Measurements from ENCODE around the gene RFK.
"Not testable (repeated sequence)": the region's sequence is repeated elsewhere in the genome, so short reads cannot be mapped to it uniquely, and the experiment has no call there.

The RFK gene

GRCh38 chr9:76369583-76369982 lies 24.6 kb downstream of the RFK start:
- no peak for FAIRE-seq

DNA sequence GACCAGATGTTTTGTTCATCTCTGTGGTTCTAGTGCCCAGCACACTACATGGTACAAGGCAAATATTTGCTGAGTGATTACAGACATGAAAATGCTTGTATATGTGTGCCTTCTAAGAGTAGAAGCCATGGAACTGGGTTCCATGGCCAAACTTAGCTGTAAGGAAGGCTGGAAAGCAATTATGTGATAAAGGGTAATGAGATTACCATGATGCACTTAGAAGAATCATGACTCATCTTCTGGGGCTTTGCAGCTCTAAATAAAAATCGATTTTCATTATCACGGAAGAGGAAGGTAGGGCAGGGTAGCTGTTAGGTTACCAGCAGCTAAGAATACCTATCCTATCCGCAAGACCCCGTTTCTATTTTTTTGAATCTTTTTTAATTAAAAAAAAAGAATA lies 28.0 kb downstream of the RFK start:
- no peak for FAIRE-seq

DNA sequence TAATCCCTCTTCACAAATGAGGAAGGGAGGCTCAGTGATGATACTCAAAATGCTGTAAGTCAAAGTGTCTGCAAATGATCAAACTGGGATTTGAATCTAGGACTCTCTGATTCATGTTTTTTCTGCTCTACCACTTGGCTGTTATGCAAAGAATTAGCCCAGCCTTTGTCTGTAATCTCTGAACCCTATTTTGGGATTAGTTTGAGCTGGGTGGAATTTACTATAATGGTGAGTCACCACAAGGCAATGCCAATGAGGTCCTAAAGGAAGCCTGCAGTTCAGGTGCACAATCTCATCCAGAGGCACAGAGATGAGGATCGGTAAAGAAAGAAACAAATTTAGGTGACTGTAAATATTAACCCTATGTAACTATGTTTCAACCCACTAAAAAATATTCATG lies 29.2 kb downstream of the RFK start:
- FAIRE-seq: no peak

DNA sequence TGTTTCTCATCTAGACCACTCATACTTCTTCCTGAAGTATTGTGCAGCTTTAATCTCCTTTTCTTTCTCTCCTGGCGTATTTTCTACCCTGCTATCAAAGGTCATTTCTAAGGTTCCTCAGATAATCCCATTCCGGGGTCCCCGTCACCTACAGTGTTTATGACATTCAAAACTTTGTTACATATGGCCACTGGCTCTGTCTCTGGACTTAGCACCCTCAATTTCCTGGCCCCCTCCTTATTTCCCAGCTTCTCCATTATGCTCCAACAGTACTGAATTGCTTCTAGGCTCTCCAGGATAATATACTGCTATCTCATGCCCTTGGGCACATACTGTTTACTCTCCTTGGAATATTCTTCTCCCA lies 31.2 kb downstream of the RFK start:
- FAIRE-seq: no peak

DNA sequence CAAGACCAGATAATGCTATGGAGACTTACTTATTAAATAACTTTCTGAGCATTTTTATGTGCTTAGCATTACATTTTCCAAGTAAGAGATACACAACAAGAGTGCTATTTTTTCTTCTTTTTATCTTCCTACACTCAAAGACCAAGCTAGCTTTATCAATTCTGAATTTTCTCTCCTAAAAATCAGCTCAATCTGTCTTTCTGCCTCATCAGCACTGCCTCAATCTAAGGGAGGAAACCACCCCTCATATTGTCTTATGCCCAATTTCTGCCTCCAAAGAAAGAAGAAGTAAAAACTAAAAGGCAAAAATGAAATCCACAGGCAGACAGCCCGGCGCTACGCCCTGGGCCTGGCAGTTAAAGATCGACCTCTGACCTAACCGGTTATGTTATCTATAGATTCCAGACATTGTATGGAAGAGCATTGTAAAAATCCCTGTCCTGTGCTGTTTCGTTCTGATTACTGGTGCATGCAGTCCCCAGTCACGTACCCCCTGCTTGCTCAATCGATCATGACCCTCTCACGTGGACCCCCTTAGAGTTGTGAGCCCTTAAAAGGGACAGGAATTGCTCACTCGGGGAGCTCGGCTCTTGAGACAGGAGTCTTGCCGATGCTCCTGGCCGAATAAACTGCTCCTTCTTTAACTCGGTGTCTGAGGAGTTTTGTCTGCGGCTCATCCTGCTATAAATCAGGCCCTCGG lies 31.7 kb downstream of the RFK start:
- not testable (repeated sequence) for FAIRE-seq

GRCh38 chr9:76359766-76360165 lies 34.5 kb downstream of the RFK start:
- no peak for FAIRE-seq

GRCh38 chr9:76359365-76359764 lies 34.9 kb downstream of the RFK start:
- no peak for FAIRE-seq

DNA sequence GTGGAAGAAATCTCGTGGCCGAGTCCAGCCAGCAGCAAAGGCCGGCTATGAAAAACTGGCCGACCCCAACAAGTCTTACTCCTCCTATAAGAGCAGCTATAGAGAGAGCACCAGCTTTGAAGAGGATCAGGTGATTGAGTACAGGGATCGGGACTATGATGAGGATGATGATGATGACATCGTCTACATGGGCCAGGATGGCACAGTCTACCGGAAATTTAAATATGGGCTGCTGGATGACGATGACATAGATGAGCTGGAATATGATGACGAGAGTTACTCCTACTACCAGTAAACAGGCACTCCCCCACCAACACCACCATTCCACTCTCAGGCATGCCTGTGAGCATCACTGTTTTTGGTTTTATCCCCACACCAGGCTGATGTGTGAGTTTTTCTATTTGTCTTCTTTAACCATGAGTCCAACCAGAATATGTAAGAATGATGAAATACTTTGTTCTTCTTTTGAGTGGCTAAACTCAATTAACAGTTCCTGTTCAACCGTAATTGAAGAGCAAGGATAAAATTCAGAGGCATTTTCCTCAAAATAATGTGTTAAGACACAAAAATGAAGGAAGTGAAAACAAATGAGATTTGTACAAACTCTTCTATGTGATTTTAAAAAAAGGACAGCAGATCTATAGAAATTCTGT lies 35.5 kb downstream of the RFK start:
- no peak for FAIRE-seq

DNA sequence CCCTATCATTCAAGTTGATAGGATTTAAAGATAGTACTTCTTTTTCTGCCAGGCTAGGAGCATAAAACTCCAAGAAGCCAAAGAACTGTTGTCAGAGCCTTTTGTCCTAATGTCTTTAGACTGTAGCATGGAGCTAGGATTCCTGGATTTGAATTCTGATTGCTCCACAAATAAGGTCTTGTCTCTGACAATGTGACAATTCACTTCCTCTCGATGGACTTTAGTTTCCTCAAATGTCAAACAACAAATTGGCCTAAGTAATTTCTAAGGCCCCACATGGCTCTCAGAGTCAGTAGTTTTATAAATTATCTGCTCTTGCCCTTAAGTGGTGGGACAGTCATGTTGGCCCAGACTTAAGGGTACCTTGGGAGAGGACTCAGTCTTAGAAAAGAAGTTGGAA lies 36.7 kb downstream of the RFK start:
- no peak for FAIRE-seq

DNA sequence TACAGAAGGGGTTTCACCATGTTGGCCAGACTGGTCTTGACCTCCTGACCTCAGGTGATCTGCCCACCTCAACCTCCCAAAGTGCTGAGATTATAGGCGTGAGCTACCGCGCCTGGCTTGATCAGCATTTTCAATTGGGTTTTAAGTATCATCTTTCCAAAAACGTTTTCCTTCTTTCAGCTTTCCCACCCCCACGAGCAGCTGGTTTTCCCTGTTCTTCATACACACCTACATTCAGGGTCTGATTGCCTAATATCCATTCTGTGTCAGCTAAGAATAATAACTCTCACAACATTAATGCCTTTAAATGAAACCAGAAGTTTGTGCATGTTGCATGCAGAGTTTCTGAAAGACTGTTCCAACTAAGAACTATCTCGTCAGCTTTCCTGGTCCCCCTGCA lies 38.3 kb downstream of the RFK start:
- no peak for FAIRE-seq

GRCh38 chr9:76354221-76354620 lies 40.0 kb downstream of the RFK start:
- FAIRE-seq: no peak

DNA sequence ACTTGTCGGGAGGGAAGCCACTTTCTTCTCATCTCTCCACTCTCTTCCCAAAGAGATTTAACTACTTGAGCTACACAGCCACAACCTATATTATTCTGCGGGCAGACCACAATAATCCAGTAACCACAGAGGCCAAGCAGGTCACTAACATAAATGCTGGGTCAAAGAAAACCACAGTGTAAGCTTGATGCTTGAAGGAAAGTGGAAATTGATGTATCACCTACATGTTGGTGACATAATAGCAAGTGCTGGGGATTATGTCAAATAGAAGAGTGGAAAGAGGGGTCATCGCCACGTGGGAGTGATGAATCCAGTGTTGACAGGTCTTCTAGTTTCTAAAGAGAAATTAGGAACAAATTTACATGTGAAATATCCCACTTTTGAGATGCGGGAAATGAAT lies 40.9 kb downstream of the RFK start:
- FAIRE-seq: no peak

DNA sequence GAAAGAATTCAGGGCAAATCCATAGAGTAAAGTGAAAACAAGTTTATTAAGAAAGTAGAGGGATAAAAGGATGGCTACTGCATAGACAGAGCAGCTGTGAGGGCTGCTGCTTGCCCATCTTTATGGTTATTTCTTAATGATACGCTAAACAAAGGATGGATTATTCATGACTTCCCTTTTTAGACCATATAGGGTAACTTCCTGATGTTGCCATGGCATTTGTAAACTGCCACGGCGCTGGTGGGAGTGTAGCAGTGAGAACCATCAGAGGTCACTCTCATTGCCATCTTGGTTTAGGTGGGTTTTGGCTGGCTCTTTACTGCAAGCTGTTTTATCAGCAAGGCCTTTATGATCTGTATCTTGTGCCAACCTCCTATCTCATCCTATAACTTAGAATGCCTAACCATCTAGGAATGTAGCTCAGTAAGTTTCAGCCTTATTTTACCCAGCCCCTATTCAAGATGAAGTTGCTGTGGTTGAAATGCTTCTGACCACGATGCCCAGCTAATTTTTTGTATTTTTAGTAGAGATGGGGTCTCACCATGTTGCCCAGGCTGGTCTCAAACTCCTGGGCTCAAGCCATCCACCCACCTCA lies 42.1 kb downstream of the RFK start:
- FAIRE-seq: no peak

GRCh38 chr9:76351006-76351405 lies 43.2 kb downstream of the RFK start:
- FAIRE-seq: no peak

GRCh38 chr9:76349865-76350264 lies 44.4 kb downstream of the RFK start:
- FAIRE-seq: no peak

GRCh38 chr9:76342858-76343257 lies 51.4 kb downstream of the RFK start:
- no peak for FAIRE-seq

DNA sequence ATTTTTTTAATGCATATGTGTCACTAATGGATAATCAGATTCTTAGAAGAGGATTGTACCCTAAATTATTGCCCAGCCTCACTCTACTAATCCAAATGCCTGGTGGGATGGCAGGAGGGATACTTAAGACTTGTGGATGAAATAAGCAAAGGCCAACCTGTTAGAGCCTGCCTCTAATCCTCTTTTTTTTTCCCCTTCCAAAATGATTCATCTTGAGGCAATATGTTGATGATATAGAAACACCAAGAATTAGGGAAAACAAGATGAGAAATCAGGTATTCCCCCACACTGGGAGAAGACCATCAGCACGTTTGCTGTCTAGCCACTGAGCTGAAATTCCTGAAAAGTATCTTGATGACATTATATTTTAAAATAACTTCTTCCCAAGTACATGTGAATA lies 52.0 kb downstream of the RFK start:
- no peak for FAIRE-seq

DNA sequence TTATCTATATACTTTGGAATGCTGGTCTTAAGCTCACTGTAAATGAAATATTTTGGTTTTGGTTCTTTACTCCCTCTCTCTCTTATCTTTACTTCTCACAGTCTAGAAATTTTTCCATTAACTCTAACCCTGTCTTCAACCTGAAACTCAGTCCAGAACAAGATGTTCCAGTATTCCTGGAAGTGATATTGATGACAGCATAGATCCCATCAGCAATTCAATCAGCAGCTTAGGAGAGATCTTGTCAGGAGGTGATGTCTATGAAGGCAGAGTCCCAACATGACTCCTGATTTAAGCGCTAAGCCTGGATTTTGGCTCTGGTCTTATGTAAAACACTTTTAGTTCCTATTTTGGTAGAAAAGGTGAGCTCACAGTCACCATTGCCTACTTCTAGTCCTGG lies 52.6 kb downstream of the RFK start:
- no peak for FAIRE-seq

- no peak for FAIRE-seq
Observed at GRCh38 chr9:76338418-76338817, 55.8 kb downstream of the RFK start.

GRCh38 chr9:76336027-76336426 lies 58.2 kb downstream of the RFK start:
- FAIRE-seq: no peak
